ENCODE data around the gene POU2AF3. TPM values are rescaled to one million over a fixed set of nuclear protein-coding genes. Genes with fewer than 3 reads are reported as not detected.
"Not testable (repeated sequence)": the region's sequence is repeated elsewhere in the genome, so short reads cannot be mapped to it uniquely, and the experiment has no call there.

POU2AF3 gene
- total RNA-seq, 1 experiment from 2014 or later, result not detected

DNA sequence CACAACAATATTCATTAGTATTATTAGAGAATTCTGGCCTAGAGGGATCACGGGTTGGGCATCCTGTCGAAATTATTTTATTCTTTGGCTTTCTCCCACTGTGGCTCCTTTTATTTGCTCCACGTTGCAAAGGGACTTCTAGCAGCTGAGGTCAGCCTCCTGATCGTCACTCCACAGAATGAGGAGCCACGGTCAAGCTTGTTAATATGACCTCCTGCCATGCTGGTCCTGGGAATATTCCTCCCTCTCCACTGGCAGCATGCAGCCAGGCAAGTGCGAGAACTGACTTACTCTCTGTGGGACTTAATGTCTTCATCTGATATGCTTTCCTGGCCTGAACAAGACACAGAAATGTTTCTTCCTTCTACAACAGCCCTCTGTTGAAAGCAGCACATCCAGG, 20.9 kb downstream of the POU2AF3 start:
- in situ Hi-C loops (cut with HindIII; ENCODE audit: low pct_unique_long_range_greater_than_20kb, low sequenced_read_pairs), result no loop called here

DNA sequence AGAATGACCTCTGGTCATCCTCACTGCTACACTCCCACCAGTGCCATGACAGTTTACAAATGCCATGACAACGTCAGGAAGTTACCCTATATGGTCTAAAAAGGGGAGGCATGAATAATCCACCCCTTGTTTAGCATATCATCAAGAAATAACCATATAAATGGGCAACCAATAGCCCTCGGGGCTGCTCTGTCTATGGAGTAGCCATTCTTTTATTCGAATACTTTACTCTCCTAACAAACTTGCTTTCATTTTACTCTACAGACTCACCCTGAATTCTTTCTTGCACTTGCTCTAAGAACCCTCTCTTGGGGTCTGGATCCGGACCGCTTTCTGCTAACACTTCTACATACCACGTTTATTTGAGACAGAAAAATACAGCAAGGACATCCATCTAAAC, 21.9 kb downstream of the POU2AF3 start:
- not testable (repeated sequence) for DNase-seq (ENCODE audit: low read depth, low spot score)

More for the DNA sequence above, 20.9 kb downstream of the POU2AF3 start:
- DNase-seq (ENCODE audit: low read depth, low spot score), result no peak

DNA sequence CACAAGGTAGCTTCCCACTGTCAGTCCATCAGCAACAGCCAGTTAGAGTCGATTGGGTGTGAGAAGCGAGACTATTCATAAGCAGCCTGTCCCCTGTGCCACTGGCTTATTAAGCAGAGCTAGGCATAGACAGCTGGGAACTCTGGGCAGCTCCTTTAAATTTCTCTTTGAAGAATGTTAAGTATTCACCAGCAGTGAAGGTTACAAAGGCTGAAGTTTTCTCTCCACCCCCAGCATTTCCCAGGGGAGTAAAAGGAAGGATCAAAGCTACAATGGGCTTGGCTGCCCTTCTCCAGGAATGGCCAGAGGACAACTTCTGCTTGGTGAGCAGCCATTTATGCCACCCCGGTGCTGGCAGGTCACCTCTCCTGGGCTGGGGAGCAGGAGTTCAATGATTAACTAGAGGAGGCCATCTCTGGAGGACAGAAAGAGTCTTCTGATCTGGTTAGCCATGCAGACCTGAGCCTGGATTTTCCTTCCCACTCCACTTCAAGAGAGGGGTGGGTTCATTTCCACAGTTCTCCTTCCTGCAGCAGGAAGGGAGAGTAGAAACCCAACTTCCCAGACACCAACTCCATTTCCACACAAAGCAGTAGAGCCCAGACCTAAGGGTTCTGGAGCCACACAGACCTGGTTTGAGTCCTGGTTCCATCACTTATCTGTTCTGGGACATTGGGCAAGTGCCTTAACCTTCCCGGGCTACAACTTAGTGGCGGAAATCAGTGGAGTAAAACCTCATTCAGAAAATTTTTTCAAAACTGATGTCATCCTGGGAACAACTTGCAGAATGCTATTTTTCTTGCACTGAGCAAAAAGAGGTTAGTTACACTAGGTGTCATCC, 22.6 kb downstream of the POU2AF3 start:
- in situ Hi-C loops (cut with HindIII; ENCODE audit: low pct_unique_long_range_greater_than_20kb, low sequenced_read_pairs), result no loop called here
- no peak for DNase-seq (ENCODE audit: low read depth, low spot score)

More for the DNA sequence above, 21.9 kb downstream of the POU2AF3 start:
- in situ Hi-C loops (cut with HindIII; ENCODE audit: low pct_unique_long_range_greater_than_20kb, low sequenced_read_pairs), result not testable (repeated sequence)

DNA sequence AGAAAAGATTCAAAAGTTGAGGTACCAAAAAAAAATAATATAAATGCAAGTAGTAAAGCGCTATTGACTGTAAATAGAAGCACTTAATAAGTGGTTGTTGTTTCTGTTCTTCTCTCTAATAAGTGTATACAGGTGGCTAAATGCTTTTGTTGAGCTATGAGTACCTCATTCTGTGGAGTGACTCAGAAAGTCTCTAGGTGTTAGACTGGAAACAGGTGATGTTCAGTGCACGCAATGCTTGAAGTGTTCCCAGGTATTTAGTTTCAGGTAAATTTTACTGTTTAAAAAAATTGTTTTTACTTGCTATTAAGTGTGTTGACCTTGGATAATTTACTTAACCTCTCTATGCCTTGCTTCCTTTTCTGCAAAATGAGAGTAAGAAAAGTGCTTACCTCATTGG, 24.2 kb downstream of the POU2AF3 start:
- DNase-seq (ENCODE audit: low read depth, low spot score), result no peak
- in situ Hi-C loops (cut with HindIII; ENCODE audit: low pct_unique_long_range_greater_than_20kb, low sequenced_read_pairs), result no loop called here

DNA sequence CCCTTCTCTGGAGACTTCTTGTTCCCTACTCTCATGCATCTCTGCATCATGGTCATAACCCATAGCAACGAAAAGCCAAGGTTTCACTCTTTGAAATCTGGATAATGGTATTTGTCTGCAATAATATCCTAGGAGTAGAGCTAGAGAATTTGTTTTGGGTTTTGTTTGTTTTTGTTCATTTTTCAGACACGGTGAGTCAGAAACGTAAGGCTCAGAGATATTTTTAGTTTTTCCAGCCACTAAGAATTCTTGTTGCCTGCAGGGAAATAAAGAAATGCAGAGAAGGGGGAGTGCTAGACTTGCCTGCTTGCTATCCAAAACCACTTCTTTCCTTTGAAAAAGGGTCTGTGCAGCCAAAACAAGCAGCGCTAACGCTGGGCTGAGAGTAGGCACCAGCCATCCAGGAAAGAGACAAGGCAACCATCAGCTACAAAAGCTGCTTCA, 26.0 kb downstream of the POU2AF3 start:
- no peak for DNase-seq (ENCODE audit: low read depth, low spot score)
- in situ Hi-C loops (cut with HindIII; ENCODE audit: low pct_unique_long_range_greater_than_20kb, low sequenced_read_pairs), result no loop called here

DNA sequence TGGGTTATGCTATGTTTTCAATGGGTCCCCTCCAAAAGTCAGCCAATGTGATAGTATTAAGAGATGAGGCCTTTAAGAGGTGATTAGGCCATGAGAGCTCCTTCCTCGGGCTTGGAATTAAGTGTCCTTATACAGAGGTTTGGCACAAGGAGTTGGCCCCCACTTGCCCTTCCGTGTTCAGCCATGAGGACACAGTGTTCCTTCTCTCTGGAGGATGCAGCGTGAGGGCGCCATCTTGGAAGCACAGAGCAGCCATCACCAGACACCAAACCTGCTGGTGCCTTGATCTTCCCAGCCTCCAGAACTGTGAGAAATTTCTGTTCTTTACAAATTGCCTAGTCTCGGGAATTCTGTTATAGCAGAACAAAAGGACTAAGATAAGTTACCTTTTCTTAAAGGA, 26.9 kb downstream of the POU2AF3 start:
- DNase-seq (ENCODE audit: low read depth, low spot score), result no peak
- in situ Hi-C loops (cut with HindIII; ENCODE audit: low pct_unique_long_range_greater_than_20kb, low sequenced_read_pairs), result no loop called here

DNA sequence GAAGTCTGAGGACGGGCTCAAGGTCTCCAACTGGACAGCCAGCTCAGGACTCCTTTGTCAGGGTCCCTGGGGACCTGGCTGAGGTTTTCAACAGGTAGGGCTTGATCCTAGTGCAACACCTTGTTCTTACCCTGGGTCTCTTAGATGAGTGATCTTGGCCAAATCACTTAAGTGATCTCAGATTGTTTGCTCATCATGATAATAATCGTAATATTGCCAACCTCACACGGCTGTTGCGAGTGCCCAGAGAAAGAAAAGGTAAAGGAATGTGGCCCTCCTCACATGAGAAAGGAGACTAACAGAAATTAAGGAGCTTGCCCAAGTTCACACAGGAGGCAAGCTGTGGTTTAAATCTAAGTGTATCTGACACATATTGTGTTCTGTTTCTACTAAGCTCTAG, 28.5 kb downstream of the POU2AF3 start:
- no peak for DNase-seq (ENCODE audit: low read depth, low spot score)
- in situ Hi-C loops (cut with HindIII; ENCODE audit: low pct_unique_long_range_greater_than_20kb, low sequenced_read_pairs), result no loop called here

DNA sequence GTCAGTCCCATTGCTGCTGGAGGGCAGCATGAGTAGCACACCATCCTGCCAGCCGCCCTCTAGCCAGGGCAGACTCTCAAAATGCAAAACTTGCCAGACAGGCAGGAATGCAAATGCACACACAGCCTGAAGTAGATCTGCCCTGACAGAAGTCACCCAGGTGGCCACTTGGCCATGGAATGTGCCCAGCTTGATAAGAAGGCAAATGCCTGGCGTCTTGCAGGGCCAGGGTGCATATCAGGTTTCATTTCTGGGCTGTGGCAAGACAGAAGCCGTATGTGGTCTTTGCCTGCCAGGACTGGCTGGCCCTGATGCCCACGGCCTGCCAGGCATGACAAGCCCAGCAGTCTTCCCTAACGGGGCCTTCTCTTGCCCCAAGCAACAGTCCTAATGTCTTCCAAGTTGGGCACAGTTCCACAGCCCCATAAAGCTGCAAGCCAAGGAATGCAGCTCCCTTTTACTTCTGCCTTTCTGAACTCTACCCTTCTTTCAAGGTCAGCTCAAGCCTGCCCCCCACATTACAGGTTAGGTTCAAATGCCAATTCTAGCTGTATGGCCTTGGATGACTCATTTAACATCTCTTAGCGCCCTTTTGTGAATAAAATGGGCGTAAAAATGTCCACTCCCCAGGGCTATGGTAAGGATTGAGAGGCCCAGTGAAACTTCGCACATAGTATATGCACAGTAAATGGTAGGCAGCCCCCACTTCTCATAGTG, 29.7 kb downstream of the POU2AF3 start:
- DNase-seq (ENCODE audit: low read depth, low spot score), result no peak
- in situ Hi-C loops (cut with HindIII; ENCODE audit: low pct_unique_long_range_greater_than_20kb, low sequenced_read_pairs), result no loop called here

DNA sequence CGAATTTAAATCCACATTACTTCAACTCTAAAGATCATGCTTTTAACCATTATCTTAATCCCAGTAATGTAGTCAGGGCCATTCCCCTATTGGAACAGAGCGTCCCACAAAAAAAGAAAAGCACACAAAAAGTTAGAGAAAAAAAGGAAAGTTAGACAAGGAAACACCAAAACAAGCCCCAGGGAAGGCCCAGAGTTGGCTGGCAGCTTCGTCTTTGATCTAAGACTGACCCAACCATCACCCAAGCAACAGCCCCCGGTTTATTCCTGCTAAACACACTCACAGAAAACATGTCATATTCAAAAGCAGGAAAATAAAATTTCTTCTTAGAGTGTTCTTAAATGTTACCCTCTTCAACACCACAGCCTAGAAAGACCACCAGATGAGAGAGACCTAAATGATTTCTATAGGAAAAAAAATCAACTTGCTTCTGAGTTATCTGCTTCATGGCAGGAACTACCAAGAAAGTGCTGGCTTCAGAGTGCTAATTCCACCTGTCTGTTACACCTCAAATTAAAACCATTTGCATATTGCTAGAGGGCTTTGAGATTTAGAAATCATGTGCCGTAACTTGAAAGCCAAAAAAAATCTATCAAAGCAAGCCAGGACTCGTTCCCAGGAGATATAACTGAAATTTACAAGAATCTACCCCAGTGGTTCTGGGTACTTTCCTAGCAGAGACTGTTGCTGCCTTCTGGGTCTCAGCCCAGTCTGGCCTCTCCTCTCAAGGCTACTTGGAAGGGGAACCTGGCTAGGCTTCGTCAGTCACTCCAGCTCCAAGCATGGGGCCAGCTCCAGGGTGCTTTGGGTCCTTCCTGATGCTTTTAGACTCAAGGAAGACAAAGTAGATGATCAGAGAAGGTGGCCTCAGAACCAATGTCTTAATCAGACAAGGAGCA, 31.2 kb downstream of the POU2AF3 start:
- no peak for DNase-seq (ENCODE audit: low read depth, low spot score)
- in situ Hi-C loops (cut with HindIII; ENCODE audit: low pct_unique_long_range_greater_than_20kb, low sequenced_read_pairs), result no loop called here

DNA sequence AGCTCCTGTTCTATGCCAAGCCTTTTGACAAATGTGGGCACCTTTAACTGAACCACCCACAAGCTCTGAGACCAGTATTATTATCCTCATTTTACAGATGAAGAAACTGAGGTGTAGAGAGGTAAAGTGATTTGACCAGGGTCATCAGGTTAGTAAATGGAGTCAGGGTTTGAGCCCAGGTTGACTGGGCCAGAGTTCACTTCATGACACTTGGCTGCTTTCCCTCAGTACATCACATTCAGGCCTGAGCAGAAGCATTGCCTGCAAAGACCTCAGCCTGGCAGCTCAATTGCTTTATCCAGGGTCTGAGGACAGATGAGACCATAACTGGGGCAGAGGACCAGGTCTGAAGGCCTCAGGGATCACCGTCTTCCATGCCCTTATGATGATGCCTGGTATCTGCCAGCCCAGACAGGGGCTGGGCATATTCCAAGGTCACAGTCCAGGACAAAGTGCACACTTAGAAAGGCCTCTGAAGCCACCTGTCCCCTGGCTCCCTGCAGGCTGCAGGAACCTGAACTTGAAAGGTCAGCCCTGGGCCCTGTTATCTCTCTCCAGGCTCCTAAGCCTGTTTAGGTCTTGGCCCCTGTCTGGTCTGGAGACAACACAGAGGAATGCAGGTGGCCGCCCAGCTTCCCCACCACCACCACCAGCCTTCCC, 32.0 kb downstream of the POU2AF3 start:
- no peak for DNase-seq (ENCODE audit: low read depth, low spot score)
- in situ Hi-C loops (cut with HindIII; ENCODE audit: low pct_unique_long_range_greater_than_20kb, low sequenced_read_pairs), result no loop called here

DNA sequence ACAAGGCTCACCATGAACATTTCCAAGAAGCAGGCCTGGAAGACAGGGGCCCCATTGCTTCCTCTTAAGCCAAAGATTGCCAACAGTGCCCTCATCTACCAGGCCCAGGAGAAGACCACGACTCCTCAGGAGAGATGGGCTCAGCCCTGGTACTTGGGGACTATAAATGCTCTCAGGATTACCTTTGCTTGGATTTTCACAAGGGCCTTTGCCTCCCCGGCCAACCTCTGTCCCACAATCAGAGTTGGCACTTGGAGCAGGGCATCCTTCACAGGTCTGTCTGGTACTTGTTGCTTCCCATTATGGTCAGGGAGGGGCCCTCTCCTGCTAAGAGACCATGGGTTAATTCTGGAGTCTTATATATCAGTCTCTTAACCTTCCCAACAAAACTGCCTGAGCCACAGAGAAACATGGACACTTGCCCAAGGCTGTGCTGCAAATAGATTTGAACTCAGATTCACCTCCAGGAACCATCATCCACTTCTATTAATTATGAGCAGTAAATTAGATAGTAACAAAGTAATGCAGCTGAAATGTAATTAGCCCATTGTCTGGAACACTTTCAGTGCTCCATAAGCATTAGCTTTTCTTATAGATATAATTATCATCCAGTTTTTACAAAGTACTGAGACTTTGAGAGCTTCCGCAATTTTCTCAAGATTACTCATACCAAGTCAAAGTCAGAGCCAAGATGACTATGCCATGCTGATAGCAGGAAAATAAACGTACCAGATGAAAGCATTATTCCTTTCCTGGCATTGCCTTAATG, 33.5 kb downstream of the POU2AF3 start:
- in situ Hi-C loops (cut with HindIII; ENCODE audit: low pct_unique_long_range_greater_than_20kb, low sequenced_read_pairs), result no loop called here
- no peak for DNase-seq (ENCODE audit: low read depth, low spot score)

DNA sequence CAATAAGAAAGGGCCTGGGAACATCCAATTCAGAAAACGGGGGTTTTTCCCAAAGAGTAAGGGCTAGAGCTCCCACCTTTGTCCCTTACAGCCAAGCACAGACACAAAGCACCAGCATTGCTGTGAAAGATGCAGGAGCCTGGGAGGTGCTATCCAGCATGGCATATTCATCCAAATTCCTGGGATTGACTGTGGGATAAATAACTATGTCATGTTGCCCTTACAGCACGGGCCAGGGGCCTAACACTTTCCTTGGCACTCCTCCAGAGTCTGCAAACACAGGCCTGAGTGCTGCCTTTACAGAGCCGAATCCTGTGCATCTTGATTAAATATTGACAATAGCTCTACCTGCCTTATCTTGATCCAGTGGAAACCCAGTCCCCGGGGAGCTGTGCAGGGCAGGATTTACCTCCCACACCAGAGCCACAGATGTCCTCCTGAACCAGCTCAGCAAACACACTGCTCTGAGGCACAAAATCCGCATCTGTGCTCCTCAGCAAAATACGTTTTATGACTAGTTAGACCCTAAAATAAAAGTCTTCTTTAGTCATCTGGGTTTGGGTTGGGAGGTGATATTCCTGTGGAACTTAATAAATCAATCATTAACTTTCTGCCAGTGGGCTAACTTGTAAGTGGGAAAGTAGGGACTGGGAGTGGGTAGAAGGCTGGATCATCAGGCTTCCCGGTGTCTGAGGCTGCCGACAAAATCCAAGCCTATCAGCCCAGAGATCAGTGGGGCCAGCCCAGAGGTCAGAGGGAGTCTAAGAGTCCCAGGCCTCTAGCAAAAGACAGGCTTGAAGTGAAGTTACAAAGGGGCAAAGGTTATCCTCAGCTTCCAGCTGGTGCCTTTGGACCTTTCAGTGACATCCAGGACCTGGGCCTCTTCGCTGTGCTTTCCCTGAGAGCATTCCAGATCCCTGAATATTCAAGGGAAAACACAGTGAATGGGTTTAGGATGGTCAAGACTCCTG, 36.5 kb downstream of the POU2AF3 start:
- DNase-seq (ENCODE audit: low read depth, low spot score), result no peak
- in situ Hi-C loops (cut with HindIII; ENCODE audit: low pct_unique_long_range_greater_than_20kb, low sequenced_read_pairs), result no loop called here

DNA sequence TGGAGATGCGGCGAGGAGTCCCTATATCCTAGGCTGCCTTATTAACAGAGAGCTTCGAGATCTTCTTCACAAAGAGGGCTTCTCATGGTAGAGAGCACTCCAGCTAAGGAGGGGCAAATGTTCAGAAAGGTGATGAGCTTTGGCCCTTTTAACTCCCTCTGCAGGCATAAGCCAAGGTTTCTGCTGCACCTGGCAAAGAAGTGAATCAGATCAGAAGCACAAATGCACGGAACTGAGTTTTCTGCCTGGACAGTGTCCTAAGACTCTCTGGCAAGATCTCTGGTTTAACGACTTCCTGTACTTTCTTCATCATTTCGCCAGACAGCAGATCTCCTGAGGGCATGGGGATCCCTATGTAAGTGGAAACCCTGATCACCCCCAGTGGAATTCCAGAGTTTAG, 37.2 kb downstream of the POU2AF3 start:
- in situ Hi-C loops (cut with HindIII; ENCODE audit: low pct_unique_long_range_greater_than_20kb, low sequenced_read_pairs), result no loop called here
- DNase-seq (ENCODE audit: low read depth, low spot score), result no peak

DNA sequence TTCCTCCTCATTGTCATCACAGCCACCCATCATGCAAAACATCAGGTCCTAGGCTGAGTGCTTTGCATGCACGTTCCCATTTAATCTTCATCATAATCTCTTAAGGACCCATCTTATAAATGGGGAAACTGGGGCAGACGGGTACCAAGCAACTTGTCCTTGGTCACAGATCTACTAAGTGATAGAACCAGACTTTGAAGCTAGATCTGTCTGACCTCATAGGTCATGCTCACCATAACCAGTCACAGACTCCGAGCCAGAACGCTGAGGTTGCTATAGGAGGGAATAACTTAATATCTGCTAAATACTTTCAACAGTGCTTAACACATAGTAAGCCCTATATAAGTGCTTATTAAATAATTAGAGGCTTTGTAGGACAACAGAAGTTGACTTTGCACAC, 37.7 kb downstream of the POU2AF3 start:
- DNase-seq (ENCODE audit: low read depth, low spot score), result no peak
- in situ Hi-C loops (cut with HindIII; ENCODE audit: low pct_unique_long_range_greater_than_20kb, low sequenced_read_pairs), result no loop called here

DNA sequence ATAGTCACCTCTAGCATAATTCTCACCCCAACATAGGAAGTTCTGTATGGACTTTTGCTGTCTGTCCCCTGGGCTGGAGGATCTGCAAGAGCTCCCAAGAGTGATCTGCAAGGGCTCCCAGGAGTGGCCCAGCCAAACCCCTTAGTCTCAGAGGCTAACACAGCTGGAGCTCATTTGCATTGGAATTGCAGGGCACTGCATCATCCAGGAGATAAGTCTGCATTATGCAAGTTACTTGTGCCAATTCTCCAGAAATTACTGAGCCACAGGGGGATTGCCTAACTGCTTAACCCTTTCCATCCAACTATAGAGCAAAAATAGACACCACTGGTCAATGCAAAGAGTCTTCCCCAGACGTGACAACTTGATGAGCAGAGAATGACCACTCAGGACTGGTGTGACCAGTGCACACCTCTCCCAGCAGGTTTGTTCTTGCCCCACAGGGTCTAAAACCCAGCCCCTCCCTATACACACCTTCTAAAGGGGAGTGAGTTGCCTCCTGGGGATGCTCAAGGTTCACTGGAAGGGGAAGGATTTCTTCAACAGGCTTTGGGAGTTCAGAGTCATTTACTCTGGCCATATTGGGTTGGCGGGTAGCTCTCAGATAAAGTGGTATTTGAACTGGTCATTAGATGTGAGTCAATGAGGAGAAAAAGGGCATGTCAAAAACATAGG, 38.4 kb downstream of the POU2AF3 start:
- in situ Hi-C loops (cut with HindIII; ENCODE audit: low pct_unique_long_range_greater_than_20kb, low sequenced_read_pairs), result no loop called here

More for the DNA sequence above, 38.4 kb downstream of the POU2AF3 start:
- no peak for DNase-seq (ENCODE audit: low read depth, low spot score)
